HG03521 (cell line): ENCODE measurements around the gene OR2AK2.

ENCODE experiments used
- ATAC-seq: cut with Tn5 transposase; IDR thresholded peaks from one replicate; pipeline ENCODE4 v1.9.1; 2021; ENCODE audit warnings: mild to moderate bottlenecking, moderate library complexity; ENCODE audit not compliant: unreplicated experiment

OR2AK2 gene, protein sequence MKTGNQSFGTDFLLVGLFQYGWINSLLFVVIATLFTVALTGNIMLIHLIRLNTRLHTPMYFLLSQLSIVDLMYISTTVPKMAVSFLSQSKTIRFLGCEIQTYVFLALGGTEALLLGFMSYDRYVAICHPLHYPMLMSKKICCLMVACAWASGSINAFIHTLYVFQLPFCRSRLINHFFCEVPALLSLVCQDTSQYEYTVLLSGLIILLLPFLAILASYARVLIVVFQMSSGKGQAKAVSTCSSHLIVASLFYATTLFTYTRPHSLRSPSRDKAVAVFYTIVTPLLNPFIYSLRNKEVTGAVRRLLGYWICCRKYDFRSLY

DNA sequence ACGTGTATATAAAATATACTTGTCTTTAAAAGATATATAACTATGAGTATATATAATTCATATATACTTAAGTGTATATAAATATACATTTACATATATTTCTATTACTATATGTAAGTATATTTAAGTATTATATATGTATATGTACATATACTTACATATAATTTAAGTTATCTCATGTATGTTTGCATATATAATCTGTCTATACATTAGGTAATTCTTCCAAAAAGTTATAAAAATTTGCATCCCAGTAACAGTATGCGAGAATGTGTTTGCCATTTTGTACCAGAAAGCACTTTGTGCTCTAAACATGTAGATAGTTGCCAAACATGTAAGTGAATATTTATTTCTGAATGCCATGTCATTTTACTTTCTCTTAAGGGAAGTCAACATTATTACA, at the start of gene OR2AK2:
Gene OR2AK2, plus strand, starts transcription at position 301 of the 400 bp plus-strand sequence. CDS start 144 bp downstream, outside the sequence.
- no peak for ATAC-seq

- ATAC-seq: no peak
These were observed 45.1 kb upstream of the OR2AK2 start, which contains the start of gene OR2T8 for GRCh38 chr1:247919952-247920351. TSS of gene OR2T8 (plus strand) at chr1:247920252. CDS start at chr1:247921018, 766 bp downstream.

DNA sequence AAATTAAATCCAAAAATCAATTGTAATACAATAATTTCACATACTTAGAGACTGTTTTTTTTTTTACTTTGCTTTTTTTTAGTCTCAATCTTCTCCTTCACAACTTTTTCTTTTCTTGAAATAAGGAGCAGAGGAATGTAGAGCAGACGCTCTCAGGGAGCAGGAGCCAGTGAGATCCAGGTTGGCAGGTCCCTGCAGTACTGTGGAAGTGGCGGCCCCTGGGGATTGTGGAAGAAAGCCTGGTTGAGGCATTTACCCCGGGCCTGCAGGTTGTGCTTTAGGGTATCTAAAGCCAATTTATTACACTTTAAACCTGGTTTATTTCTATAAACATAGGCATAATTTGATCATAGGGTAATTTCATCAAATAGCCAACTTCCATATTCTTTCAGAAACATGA, 41.1 kb upstream of the OR2AK2 start:
- no peak for ATAC-seq

- no peak for ATAC-seq
These were observed 40.2 kb upstream of the OR2AK2 start, which contains the start of gene OR2AJ1 for GRCh38 chr1:247924868-247925267. TSS of gene OR2AJ1 (plus strand) at chr1:247924889. CDS start at chr1:247933769, 8,880 bp downstream.

DNA sequence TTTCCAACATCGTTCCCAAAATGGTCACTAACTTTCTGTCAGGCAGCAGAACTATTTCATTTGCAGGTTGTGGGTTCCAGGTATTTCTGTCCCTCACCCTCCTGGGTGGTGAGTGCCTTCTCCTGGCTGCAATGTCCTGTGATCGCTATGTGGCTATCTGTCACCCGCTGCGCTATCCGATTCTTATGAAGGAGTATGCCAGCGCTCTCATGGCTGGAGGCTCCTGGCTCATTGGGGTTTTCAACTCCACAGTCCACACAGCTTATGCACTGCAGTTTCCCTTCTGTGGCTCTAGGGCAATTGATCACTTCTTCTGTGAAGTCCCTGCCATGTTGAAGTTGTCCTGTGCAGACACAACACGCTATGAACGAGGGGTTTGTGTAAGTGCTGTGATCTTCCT, 31.0 kb upstream of the OR2AK2 start:
- no peak for ATAC-seq

GRCh38 chr1:247935781-247936180, 29.3 kb upstream of the OR2AK2 start:
- no peak for ATAC-seq

- no peak for ATAC-seq
These were observed 28.6 kb upstream of the OR2AK2 start for GRCh38 chr1:247936415-247936814.

- peak; percentile 100 for ATAC-seq
These were observed 27.9 kb upstream of the OR2AK2 start for GRCh38 chr1:247936965-247937734.

DNA sequence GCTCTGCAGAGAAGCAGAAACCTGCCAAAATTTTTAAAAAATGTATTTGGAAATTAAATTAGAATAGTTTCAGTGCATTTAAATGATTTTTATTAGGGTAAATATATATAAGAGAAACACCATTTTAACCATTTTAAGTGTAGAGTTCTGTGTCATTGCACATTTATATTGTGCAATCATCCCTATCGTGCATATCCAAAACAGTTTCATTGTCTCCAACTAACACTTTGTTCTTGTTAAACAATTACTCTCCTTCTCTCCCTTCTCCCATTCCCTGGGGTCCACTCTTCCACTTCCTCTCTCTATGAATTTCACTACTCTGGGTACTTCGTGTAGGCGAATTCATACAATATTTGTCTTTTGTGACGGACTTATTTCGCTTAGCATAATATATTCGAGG, 22.4 kb upstream of the OR2AK2 start:
- no peak for ATAC-seq

DNA sequence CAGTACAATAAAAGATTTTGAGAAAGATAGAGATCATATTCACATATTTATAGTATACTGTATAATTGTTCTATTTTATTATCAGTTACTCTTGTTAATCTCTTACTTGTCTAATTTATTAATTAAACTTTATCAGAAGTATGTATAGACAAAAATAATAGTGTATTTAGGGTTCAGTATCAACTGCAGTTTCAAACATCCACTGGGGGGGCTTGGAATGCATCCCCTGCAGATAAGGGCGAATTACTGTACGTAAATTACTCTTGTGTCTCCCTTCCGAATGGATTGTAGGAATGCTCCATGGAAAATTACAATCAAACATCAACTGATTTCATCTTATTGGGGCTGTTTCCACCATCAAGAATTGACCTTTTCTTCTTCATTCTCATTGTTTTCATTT, 16.5 kb upstream of the OR2AK2 start, which contains the start of gene OR2L8:
Gene OR2L8, plus strand, starts transcription at position 301 of the 400 bp plus-strand sequence. Its CDS starts 0 bp downstream, at position 301.
- no peak for ATAC-seq

DNA sequence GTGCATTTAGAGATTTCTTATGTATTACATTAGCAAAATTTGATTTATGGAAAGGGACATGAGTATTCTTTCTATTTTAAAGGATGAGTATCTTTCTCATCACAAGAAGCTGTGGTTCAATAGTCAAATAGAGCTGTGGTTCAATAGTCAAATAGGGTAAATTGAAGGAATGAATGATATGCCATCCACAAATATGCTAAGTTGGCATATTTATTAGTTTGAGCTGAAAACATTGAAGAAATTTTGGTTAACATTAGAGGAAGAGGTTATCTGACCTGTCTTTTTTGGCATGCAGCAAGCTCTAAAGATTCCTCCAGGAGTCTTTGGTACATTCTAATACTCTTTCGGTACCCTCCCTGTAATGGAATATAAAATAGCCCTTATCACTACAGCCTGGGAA, 11.6 kb upstream of the OR2AK2 start:
- ATAC-seq: no peak

- no peak for ATAC-seq
These were observed 3.2 kb upstream of the OR2AK2 start for GRCh38 chr1:247961791-247962190.

DNA sequence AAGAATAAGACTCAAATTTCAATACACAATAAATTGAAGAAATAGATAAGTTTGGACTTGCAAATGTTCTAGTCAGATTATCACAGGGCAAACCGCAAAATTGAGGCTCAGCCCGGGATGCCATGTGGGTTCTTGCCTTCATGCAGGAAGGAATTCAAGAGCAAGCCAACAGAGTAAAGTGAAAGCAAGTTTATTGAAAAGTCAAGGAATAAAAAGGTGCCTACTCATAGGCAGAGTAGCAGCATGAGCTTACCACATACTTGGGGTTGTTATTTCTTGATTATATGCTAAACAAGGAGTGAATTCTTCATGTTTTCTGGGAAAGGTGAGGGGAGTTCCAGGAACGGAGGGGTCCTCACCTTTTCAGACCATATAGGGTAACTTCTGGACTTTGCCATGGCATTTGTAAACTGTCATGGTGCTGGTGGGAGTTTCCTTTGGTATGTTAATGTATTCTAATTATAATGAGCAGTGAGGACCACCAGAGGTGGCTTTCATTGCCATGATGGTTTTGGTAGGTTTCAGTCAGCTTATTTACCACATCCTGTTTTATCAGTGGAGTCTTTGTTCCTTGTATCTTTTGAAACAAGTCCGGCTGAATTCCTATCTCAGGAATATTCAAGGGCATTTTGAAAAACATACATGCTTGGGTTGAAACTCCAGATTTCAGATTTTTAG, 2.0 kb upstream of the OR2AK2 start:
- no peak for ATAC-seq

GRCh38 chr1:247966532-247967204, 1.6 kb downstream of the OR2AK2 start:
- ATAC-seq: peak; percentile 66

- ATAC-seq: no peak
These were observed 28.0 kb downstream of the OR2AK2 start for GRCh38 chr1:247992986-247993385.

- ATAC-seq: no peak
These were observed 33.8 kb downstream of the OR2AK2 start for GRCh38 chr1:247998811-247999210.

DNA sequence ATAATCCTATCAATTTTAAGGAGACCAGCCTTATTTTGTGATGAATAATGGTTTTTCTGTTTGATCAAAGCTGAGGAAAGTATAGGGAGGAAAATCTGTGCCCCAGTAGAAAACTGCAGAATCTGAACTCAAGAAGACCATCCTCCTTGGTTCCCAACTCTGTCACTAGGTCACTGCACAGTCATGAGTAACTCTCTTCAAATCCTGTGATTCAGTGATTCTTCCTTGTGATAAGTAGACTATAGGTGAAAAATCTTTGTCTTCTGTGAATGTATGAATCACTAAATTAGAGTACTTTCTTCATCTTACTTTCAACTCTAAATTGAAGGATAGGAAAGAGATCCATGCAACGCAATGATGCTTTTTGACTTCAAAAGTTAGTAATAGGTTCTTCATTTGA, 35.1 kb downstream of the OR2AK2 start:
- ATAC-seq: no peak

- ATAC-seq: no peak
These were observed 42.7 kb downstream of the OR2AK2 start for GRCh38 chr1:248007778-248008177.

GRCh38 chr1:248009681-248010080, 44.6 kb downstream of the OR2AK2 start:
- no peak for ATAC-seq

DNA sequence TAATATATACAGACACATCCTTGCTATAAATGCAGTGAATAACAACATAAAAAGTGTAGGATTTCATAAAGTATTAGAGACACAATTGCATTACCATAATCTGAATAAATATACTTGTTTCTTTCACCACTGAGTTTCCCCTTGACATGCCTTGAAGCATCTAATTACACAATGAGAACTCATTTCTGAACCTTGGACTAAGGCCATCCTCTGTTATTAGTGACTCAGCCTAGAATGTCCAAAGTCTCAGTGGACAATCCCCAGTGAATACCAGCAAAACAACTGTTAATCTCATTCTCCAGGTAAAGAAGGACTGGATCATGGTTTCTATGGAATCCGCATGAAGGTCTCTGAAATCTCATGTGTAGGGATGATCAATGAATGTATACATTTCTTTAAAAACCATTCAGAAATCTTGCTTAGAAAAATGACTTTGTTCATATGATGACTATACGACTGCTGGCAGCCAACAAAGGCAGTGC, 48.2 kb downstream of the OR2AK2 start, which contains the start of gene OR2L5:
Gene OR2L5, plus strand, starts transcription at position 432 of the 482 bp plus-strand sequence. CDS start 8,288 bp downstream, outside the sequence.
- ATAC-seq: no peak
